GM12878 (cell line): ENCODE measurements around the gene DNTT. TPM values are rescaled to one million over a fixed set of nuclear protein-coding genes. Genes with fewer than 3 reads are reported as not detected.

Source experiments
- ATAC-seq: fragments of 200-7000 bp; cut with Tn5 transposase; 3 replicates; pipeline ENCODE4 v1.9.1; 2020; ENCODE audit warnings: mild to moderate bottlenecking, moderate library complexity
- BruUV-seq: library from RNA; stranded (reverse); fragments of 400-500 nt; replicated peaks from 2 replicates; lab custom pipeline; 2021; lab: Mats Ljungman, UMichigan
- CTCF ChIA-PET: fragments of 300-600 bp; sonication (Branson Sonifier 250); formaldehyde crosslinking; extraction: SDS; loops from one replicate; lab custom pipeline; 2021; ENCODE audit warnings: inconsistent platforms; lab: Yijun Ruan, JAX
- POLR2A ChIA-PET: fragments of 350-600 bp; formaldehyde crosslinking; extraction: SDS; loops from one replicate; lab custom pipeline; 2021; ENCODE audit warnings: inconsistent platforms; lab: Charles Lee
- RAD21 ChIA-PET: fragments of 300-600 bp; sonication (Branson Sonifier 250); formaldehyde crosslinking; loops from one replicate; lab custom pipeline; 2023; ENCODE audit warnings: antibody characterized with exemption; ENCODE audit not compliant: unreplicated experiment; lab: Charles Lee
- SMC1A ChIA-PET: fragments of 300-600 bp; sonication (Branson Sonifier 250); formaldehyde crosslinking; loops from one replicate; lab custom pipeline; 2023; ENCODE audit not compliant: unreplicated experiment, uncharacterized antibody; lab: Charles Lee
- DNase-seq: peaks from one replicate; pipeline ENCODE4 v3.0.0-alpha.2; 2011; ENCODE audit warnings: low read depth, low spot score
- FAIRE-seq: peaks from 3 replicates; lab custom pipeline; 2011; peaks lifted over from hg19 to GRCh38; lab: Jason Lieb, UNC
- H2AFZ ChIP-seq: 2 replicates; pipeline ENCODE4 v1.6.0; 2011; ENCODE audit warnings: low read depth, low read length, control low read depth; ENCODE audit not compliant: control insufficient read depth
- H3K27ac ChIP-seq: 2 replicates; pipeline ENCODE4 v1.5.1; 2011; ENCODE audit warnings: control low read depth; ENCODE audit not compliant: control insufficient read depth, insufficient read depth
- H3K27me3 ChIP-seq, 2 experiments: replicated peaks in 1 of 2; 2 replicates each; pipeline versions ENCODE4 v1.6.0 to v1.6.1; 2011; ENCODE audit warnings: low read length in 1 of 2; ENCODE audit not compliant: control insufficient read depth in 2 of 2, insufficient read depth in 2 of 2
- H3K36me3 ChIP-seq, 2 experiments: 2 replicates each; pipeline ENCODE4 v1.5.1; 2011; ENCODE audit warnings: low read length in 1 of 2; ENCODE audit not compliant: control insufficient read depth in 2 of 2, insufficient read depth in 2 of 2
- H3K4me1 ChIP-seq: 2 replicates; pipeline ENCODE4 v1.6.1; 2011; ENCODE audit warnings: mild to moderate bottlenecking, low read length, moderate library complexity, mixed read lengths; ENCODE audit not compliant: control insufficient read depth, insufficient read depth
- H3K4me2 ChIP-seq: 2 replicates; pipeline ENCODE4 v1.6.0; 2011; ENCODE audit warnings: control low read depth; ENCODE audit not compliant: control insufficient read depth, insufficient read depth
- H3K4me3 ChIP-seq: fragments of 200-600 bp; sonication (generic); 2 replicates; pipeline ENCODE4 v1.5.1; 2016
- H3K79me2 ChIP-seq: 2 replicates; pipeline ENCODE4 v1.6.0; 2011; ENCODE audit warnings: low read length; ENCODE audit not compliant: control insufficient read depth, insufficient read depth
- H3K9ac ChIP-seq: 2 replicates; pipeline ENCODE4 v1.8.0; 2011; ENCODE audit warnings: low read length, control low read depth, mixed read lengths; ENCODE audit not compliant: control insufficient read depth, insufficient read depth
- H3K9me3 ChIP-seq: replicated peaks from 3 replicates; pipeline ENCODE4 v1.5.1; 2011; ENCODE audit warnings: mild to moderate bottlenecking, low read length; ENCODE audit not compliant: control insufficient read depth, insufficient read depth
- H4K20me1 ChIP-seq: 2 replicates; pipeline ENCODE4 v1.6.0; 2011; ENCODE audit not compliant: control insufficient read depth, insufficient read depth
- BACH1 ChIP-seq: fragments of 450-650 bp; IDR thresholded peaks from 2 replicates; pipeline ENCODE4 v1.6.1; 2017; ENCODE audit warnings: mild to moderate bottlenecking, borderline replicate concordance
- CBFB ChIP-seq: IDR thresholded peaks from 2 replicates; pipeline ENCODE4 v1.6.1; 2016; ENCODE audit warnings: antibody characterized with exemption, low read depth
- CBX3 ChIP-seq: fragments of 200-600 bp; sonication (generic); IDR thresholded peaks from 2 replicates; pipeline ENCODE4 v1.6.1; 2016; ENCODE audit warnings: low read depth, borderline replicate concordance
- CREM ChIP-seq: IDR thresholded peaks from 2 replicates; pipeline ENCODE4 v1.6.1; 2014; ENCODE audit warnings: antibody characterized with exemption, low read depth
- EZH2 ChIP-seq: IDR thresholded peaks from 2 replicates; pipeline ENCODE4 v1.6.1; 2012; ENCODE audit warnings: low read depth, mild to moderate bottlenecking, control low read depth, inconsistent platforms, low read length, borderline replicate concordance; ENCODE audit not compliant: control insufficient read depth
- FOS ChIP-seq: IDR thresholded peaks from 3 replicates; pipeline ENCODE4 v1.6.1; 2011; ENCODE audit warnings: borderline replicate concordance; ENCODE audit not compliant: insufficient read length; ENCODE audit errors: extremely low read depth
- HCFC1 ChIP-seq: fragments of 150-350 bp; IDR thresholded peaks from 2 replicates; pipeline ENCODE4 v1.6.1; 2014; ENCODE audit warnings: low read length
- NFYA ChIP-seq: IDR thresholded peaks from 2 replicates; pipeline ENCODE4 v1.6.1; 2011; ENCODE audit warnings: low read depth, mild to moderate bottlenecking, low read length, improper control_type of control experiment, borderline replicate concordance
- NR2C2 ChIP-seq: IDR thresholded peaks from 2 replicates; pipeline ENCODE4 v1.6.1; 2011; ENCODE audit warnings: borderline replicate concordance, low read depth; ENCODE audit not compliant: control insufficient read depth, insufficient read length
- NR2F1 ChIP-seq: fragments of 450-650 bp; conservative IDR thresholded peaks from 2 replicates; pipeline ENCODE4 v1.6.1; 2017; ENCODE audit warnings: mild to moderate bottlenecking
- PAX5 ChIP-seq: IDR thresholded peaks from 2 replicates; pipeline ENCODE4 v1.6.1; 2011; ENCODE audit warnings: low read depth, low read length, borderline replicate concordance
- SIN3A ChIP-seq: IDR thresholded peaks from 2 replicates; pipeline ENCODE4 v1.6.1; 2012; ENCODE audit warnings: low read depth, low read length, improper control_type of control experiment
- SMC3 ChIP-seq: IDR thresholded peaks from 2 replicates; pipeline ENCODE4 v1.6.1; 2011; ENCODE audit warnings: low read length, improper control_type of control experiment, borderline replicate concordance
- SPI1 ChIP-seq: IDR thresholded peaks from 2 replicates; pipeline ENCODE4 v1.6.1; 2011; ENCODE audit warnings: low read depth, mild to moderate bottlenecking, low read length, moderate library complexity, borderline replicate concordance; ENCODE audit not compliant: insufficient read depth
- SRF ChIP-seq, 2 experiments: IDR thresholded peaks; 2 replicates each; pipeline ENCODE4 v1.6.1; 2011; ENCODE audit warnings: low read depth in 2 of 2, low read length in 2 of 2, mild to moderate bottlenecking in 1 of 2, moderate library complexity in 1 of 2
- TAF1 ChIP-seq: IDR thresholded peaks from 2 replicates; pipeline ENCODE4 v1.6.1; 2011; ENCODE audit warnings: mild to moderate bottlenecking, low read depth, low read length, borderline replicate concordance
- YY1 ChIP-seq: IDR thresholded peaks from 2 replicates; pipeline ENCODE4 v1.6.1; 2011; ENCODE audit warnings: low read depth, mild to moderate bottlenecking, low read length
- WGBS: methylation state at CpG from one replicate; pipeline ENCODE4 v1.1.6; 2016; ENCODE audit warnings: low lambda C conversion rate; ENCODE audit not compliant: insufficient replicate concordance, insufficient coverage; ENCODE audit errors: missing lambda C conversion rate; 5-methylcytosine and 5-hydroxymethylcytosine counted together
- in situ Hi-C: fragments of 300-500 bp; cut with MboI; formaldehyde crosslinking; loops from 9 replicates; pipeline ENCODE4 v1.14.3; 2018; ENCODE audit warnings: mixed read lengths
- intact Hi-C: fragments of 100-400 bp; cut with micrococcal nuclease; formaldehyde crosslinking; loops from one replicate; pipeline ENCODE4 v1.14.2; 2022; ENCODE audit not compliant: unreplicated experiment
- polyA plus RNA-seq, 11 experiments: library from polyadenylated mRNA; depleted of rRNA in 4 of 11; unstranded in 6 of 11; stranded (reverse) in 5 of 11; fragments of >200 nt; fragmentation: Nextera tagmentation in 4 of 11; fragmentation: Illumina TruSeq in 1 of 11; extraction: Ambion mirVana in 4 of 11; extraction: Trizol in 1 of 11; gene quantifications; 1 replicate in 1 of 11; 2 replicates in 10 of 11; pipeline versions ENCODE4 v1.2.1 to v1.2.3, GENCODE V29; 2011 to 2016; ENCODE audit warnings: inconsistent platforms in 2 of 11, missing spikeins in 2 of 11, low read depth in 1 of 11
- total RNA-seq, 4 experiments: library from RNA; depleted of rRNA in 3 of 4; stranded (reverse); fragments of >200 nt in 3 of 4; fragmentation: Illumina TruSeq in 1 of 4; extraction: Trizol in 1 of 4; gene quantifications; 2 replicates each; pipeline versions ENCODE4 v1.2.1 to v1.2.3, GENCODE V29; 2013 to 2021

The DNTT gene
- total and polyA plus RNA-seq, 10 of the 15 experiments (the other 5 are each of a cell fraction or from before 2014, with no cell fraction given) = 0.06 to 0.13 (median 0.09) TPM; not detected in 5

GRCh38 chr10:96384506-96384905, 80.3 kb downstream of the DNTT start:
- in situ Hi-C loops = no loop called here
- Histone ChIP-seq H3K9ac (no peak overlapping the region), H3K36me3 (no peaks in the 10 kb centered on the region), H4K20me1 (no peaks in the 10 kb centered on the region), H2AFZ (no peak overlapping the region), H3K4me1 (no peaks in the 10 kb centered on the region), H3K79me2 (no peaks in the 10 kb centered on the region), H3K4me2 (no peak overlapping the region), H3K9me3 (no peaks in the 10 kb centered on the region), H3K27ac (no peak overlapping the region), H3K27me3 (peaks cover 0 to 2% of the 10 kb centered on the region in 2 experiments; a peak in 3 of 4 replicates), H3K4me3 (no peak overlapping the region)
- SMC1A ChIA-PET = interaction anchor here (1.2 kb wide), 1 partner anchor 10 kb away, joined by 4 read pairs; no protein-coding TSS in a partner anchor
- WGBS = 66% methylated on average over 25 of the region's 25 CpGs
- no TSS peak for BruUV-seq
- ATAC-seq (no peak), FAIRE-seq (no peak), DNase-seq (no peak)
- RAD21 ChIA-PET = no interaction called here
- POLR2A ChIA-PET = no interaction called here
- no peak for TF ChIP-seq FOS
- TF ChIP-seq NFYA = no peak
- no peak for TF ChIP-seq YY1
- TF ChIP-seq SIN3A = no peak
- TF ChIP-seq EZH2 = no peak
- TF ChIP-seq NR2C2 = no peak
- no peak for TF ChIP-seq PAX5
- intact Hi-C loops = no loop called here
- CTCF ChIA-PET = interaction anchor here (1.0 to 2.6 kb wide), 3 partner anchors 8 to 11 kb away, joined by 3 to 14 read pairs (median 9); no protein-coding TSS in a partner anchor

GRCh38 chr10:96387161-96387560, 82.9 kb downstream of the DNTT start:
- Histone ChIP-seq H3K79me2 (no peaks in the 10 kb centered on the region), H4K20me1 (no peaks in the 10 kb centered on the region), H3K27ac (no peak overlapping the region), H3K4me3 (no peak overlapping the region), H3K4me2 (no peak overlapping the region), H3K36me3 (no peaks in the 10 kb centered on the region), H3K4me1 (no peaks in the 10 kb centered on the region), H2AFZ (no peak overlapping the region), H3K27me3 (peaks cover 0 to 2% of the 10 kb centered on the region in 2 experiments; a peak in 3 of 4 replicates), H3K9me3 (no peaks in the 10 kb centered on the region), H3K9ac (no peak overlapping the region)
- BruUV-seq = no TSS peak
- ChIA-PET RAD21 (no interaction called here), SMC1A (no interaction called here), POLR2A (no interaction called here), CTCF (interaction anchor here (1.0 to 2.6 kb wide), 3 partner anchors 9 to 123 kb away, joined by 3 to 14 read pairs (median 4); no protein-coding TSS in a partner anchor)
- WGBS = 37% methylated on average over 2 of the region's 2 CpGs
- in situ Hi-C loops = no loop called here
- intact Hi-C loops = no loop called here
- FAIRE-seq (no peak), ATAC-seq (no peak), DNase-seq (no peak)
- TF ChIP-seq SPI1 (no peak), NR2F1 (no peak), SMC3 (no peak), CBX3 (no peak), CBFB (no peak), BACH1 (no peak), TAF1 (no peak), HCFC1 (no peak), SRF (IDR thresholded peaks at IDR 0.05; ENCODE audit: low read depth in 2 of 2, low read length in 2 of 2) (no peak), CREM (no peak)
- TF ChIP-seq, all 136 proteins: peak for 0
